Upper lobe of right lung (tissue), 1 donor: Measurements from ENCODE around the gene CBR4. TPM values are rescaled to one million over a fixed set of nuclear protein-coding genes. Genes with fewer than 3 reads are reported as not detected.
"Not testable (repeated sequence)": the region's sequence is repeated elsewhere in the genome, so short reads cannot be mapped to it uniquely, and the experiment has no call there.

Experiments
- ATAC-seq: fragments of 200-7000 bp; cut with Tn5 transposase; one replicate; pipeline ENCODE4 v1.9.1; 2020; ENCODE audit warnings: mild to moderate bottlenecking, moderate library complexity
- DNase-seq: peaks from one replicate; pipeline ENCODE4 v3.0.0-alpha.2; 2020
- H3K27ac ChIP-seq: fragments of 200-600 bp; one replicate; pipeline ENCODE4 v1.8.0; 2022
- H3K27me3 ChIP-seq: fragments of 200-600 bp; one replicate; pipeline ENCODE4 v1.8.0; 2022; ENCODE audit warnings: mild to moderate bottlenecking
- H3K36me3 ChIP-seq: fragments of 200-600 bp; one replicate; pipeline ENCODE4 v1.8.0; 2022
- H3K4me1 ChIP-seq: fragments of 200-600 bp; one replicate; pipeline ENCODE4 v1.8.0; 2022
- H3K4me3 ChIP-seq: fragments of 200-600 bp; one replicate; pipeline ENCODE4 v1.8.0; 2022; ENCODE audit warnings: mild to moderate bottlenecking
- H3K9me3 ChIP-seq: fragments of 200-600 bp; one replicate; pipeline ENCODE4 v1.8.0; 2022
- intact Hi-C: fragments of 100-400 bp; cut with DNase I; formaldehyde crosslinking; loops from one replicate; pipeline ENCODE4 v1.11.0; 2022
- total RNA-seq: library from RNA; stranded (reverse); fragmentation: NEBNext Ultra II Directional; extraction: Animal tissue kit (Norgen Biotek cat#: 25700); gene quantifications from one replicate; pipeline ENCODE4 v1.2.1, GENCODE V29; 2021
- TF ChIP-seq, protein P1 (sequence below): fragments of 200-600 bp; IDR thresholded peaks from one replicate; pipeline ENCODE4 v1.8.0; 2022; ENCODE audit warnings: antibody characterized with exemption
- donor health status: DM: no; HTN: yes; CAD: no; lungs with severe emphysema.

Gene CBR4
- total RNA-seq, 1 donor from 2014 or later, result 13.6 TPM

DNA sequence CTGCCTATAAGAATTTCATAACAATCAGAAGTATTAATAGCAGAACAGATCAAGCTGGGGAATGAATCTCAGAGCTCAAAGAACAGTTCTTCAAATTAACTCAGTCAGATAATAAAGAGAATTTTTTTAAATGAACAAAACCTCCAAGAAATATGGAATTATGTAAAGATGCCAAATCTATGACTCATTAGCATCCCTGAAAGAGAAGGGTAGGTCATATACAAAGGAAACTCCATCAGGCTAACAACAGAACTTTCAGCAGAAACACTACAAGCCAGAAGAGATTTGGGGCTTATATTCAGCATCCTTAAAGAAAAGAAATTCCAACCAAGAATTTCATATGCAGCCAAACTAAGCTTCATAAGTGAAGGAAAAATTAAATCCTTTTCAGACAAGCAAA, 28.6 kb downstream of the CBR4 start:
- H3K27ac ChIP-seq, result no peak overlapping the region
- no peaks in the 10 kb centered on the region for H3K27me3 ChIP-seq
- intact Hi-C loops, result no loop called here
- peaks cover 10% of the 10 kb centered on the region for H3K9me3 ChIP-seq
- no peaks in the 10 kb centered on the region for H3K4me1 ChIP-seq
- TF ChIP-seq, protein P1, sequence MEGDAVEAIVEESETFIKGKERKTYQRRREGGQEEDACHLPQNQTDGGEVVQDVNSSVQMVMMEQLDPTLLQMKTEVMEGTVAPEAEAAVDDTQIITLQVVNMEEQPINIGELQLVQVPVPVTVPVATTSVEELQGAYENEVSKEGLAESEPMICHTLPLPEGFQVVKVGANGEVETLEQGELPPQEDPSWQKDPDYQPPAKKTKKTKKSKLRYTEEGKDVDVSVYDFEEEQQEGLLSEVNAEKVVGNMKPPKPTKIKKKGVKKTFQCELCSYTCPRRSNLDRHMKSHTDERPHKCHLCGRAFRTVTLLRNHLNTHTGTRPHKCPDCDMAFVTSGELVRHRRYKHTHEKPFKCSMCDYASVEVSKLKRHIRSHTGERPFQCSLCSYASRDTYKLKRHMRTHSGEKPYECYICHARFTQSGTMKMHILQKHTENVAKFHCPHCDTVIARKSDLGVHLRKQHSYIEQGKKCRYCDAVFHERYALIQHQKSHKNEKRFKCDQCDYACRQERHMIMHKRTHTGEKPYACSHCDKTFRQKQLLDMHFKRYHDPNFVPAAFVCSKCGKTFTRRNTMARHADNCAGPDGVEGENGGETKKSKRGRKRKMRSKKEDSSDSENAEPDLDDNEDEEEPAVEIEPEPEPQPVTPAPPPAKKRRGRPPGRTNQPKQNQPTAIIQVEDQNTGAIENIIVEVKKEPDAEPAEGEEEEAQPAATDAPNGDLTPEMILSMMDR, result no peak
- H3K4me3 ChIP-seq, result no peak overlapping the region
- DNase-seq, result no peak
- no peak for ATAC-seq
- H3K36me3 ChIP-seq, result peaks cover 8% of the 10 kb centered on the region

DNA sequence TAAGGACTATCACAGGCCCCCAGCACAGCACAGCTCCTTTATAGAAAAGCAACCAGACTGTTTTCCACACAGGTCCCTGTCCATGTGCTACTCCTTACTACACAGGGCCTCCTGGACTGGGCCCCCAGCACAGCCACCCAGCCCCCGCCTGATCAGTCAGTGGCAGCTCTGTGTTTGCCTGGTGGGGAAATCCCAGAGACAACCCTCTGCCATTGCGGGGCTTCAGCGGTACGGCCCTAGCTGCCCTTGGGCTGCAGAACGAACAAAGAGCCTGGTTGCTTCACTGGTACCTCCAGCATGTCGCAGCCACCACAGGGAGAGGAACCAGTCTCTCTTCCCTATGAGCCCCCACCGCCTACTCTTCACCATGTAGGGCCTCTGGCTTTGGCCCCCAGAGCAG, 30.7 kb downstream of the CBR4 start:
- Histone ChIP-seq H3K4me3 (no peak overlapping the region), H3K4me1 (no peaks in the 10 kb centered on the region), H3K27me3 (no peaks in the 10 kb centered on the region), H3K9me3 (peaks cover 10% of the 10 kb centered on the region), H3K36me3 (peaks cover 8% of the 10 kb centered on the region), H3K27ac (no peak overlapping the region)
- TF ChIP-seq, protein P1, result no peak
- intact Hi-C loops, result no loop called here
- ATAC-seq (no peak), DNase-seq (no peak)

DNA sequence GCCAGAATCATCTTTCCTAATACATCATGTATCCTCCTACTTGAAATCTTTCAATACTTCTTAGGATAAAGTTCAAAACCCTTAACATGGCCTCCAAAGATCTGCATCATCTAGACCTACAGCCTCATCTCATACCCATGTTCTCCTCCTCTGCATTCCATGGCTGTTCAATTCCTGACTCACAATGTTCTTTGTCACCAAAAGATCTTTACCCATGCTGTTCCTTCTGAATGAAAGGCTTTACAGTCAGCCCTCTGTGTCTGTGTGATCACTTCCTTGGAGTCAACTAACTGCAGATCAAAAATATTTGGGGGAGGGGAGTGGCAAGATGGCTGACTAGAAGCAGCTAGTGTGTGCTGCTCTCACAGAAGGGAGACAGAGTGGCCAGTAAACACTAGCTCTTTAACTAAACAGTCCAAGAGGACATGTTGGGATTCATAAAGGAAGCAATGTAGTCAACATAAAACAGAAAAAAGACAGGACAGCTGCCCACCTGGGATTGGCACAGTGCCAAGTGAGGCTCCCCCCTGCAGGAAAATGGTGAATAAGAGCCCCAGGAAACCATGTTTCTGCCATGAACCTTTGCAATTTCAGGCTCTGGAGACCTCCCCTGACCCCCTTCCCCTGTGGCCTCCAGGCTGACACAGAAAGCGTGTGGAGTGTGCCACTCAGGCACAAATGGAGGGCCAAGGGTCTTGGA, 31.9 kb downstream of the CBR4 start:
- TF ChIP-seq, protein P1, result no peak
- peaks cover 8% of the 10 kb centered on the region for H3K36me3 ChIP-seq
- DNase-seq (no peak), ATAC-seq (no peak)
- no peaks in the 10 kb centered on the region for H3K27me3 ChIP-seq
- no peaks in the 10 kb centered on the region for H3K4me1 ChIP-seq
- H3K4me3 ChIP-seq, result no peak overlapping the region
- intact Hi-C loops, result no loop called here
- H3K9me3 ChIP-seq, result peaks cover 10% of the 10 kb centered on the region
- no peak overlapping the region for H3K27ac ChIP-seq

DNA sequence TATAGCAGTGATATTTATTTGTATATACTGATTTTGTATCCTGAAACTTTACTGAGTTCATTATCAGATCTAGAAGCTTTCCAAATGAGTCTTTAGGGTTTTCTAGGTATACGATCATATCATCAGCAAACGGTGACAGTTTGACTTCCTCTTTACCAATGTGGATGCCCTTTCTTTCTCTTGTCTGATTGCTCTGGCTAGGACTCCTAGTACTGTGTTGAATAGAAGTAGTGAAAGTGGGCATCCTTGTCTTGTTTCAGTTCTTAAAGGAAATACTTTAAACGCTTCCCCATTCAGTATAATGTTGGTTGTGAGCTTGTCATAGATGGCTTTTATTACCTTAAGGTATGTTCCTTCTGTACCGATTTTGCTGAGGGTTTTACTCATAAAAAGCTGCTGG, 37.5 kb downstream of the CBR4 start:
- TF ChIP-seq, protein P1, result no peak
- H3K36me3 ChIP-seq, result peaks cover 8% of the 10 kb centered on the region
- H3K9me3 ChIP-seq, result no peaks in the 10 kb centered on the region
- intact Hi-C loops, result no loop called here
- DNase-seq (no peak), ATAC-seq (no peak)
- no peak overlapping the region for H3K4me3 ChIP-seq
- no peak overlapping the region for H3K27ac ChIP-seq
- H3K27me3 ChIP-seq, result no peaks in the 10 kb centered on the region
- no peaks in the 10 kb centered on the region for H3K4me1 ChIP-seq

DNA sequence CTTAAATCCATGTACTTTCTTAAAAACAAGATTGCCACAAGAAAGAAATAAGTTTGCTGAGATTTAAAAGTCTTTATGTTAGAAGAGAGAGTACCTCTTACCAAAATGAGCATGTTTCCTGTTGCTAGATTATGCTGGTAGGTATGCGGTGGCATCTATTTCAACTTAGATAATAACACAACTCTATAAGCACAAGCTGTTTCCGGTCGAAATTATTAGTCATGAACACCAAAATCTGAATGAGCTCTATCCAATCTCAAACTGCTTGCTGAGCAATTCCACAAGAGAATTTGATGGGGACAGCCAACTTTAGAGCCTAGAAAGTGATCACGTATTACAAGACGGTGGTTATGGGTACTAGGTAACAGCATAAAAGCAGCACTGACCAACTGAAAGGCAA, 49.3 kb downstream of the CBR4 start:
- DNase-seq (no peak), ATAC-seq (no peak)
- Histone ChIP-seq H3K9me3 (no peaks in the 10 kb centered on the region), H3K4me3 (no peak overlapping the region), H3K4me1 (no peaks in the 10 kb centered on the region), H3K27ac (no peak overlapping the region), H3K36me3 (no peaks in the 10 kb centered on the region), H3K27me3 (no peaks in the 10 kb centered on the region)
- intact Hi-C loops, result no loop called here
- TF ChIP-seq, protein P1, result no peak

DNA sequence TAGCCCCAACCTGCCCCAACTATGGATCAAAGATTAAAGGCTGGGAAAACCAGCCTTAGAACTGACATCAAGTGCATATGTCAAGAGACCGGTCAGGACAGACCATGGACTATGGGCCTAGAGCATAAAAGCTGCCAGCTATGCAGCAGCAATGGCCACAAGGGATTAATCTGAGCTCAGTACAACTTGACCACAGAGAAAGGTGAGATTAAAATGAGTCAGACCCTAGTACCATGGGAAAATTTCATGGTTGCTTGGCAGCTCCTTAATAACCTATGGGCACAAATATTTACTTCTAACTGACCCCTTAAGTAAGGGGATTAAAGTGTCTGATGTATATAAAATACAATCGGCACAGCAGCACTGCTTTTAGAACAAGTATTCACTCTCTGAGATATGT, 54.4 kb downstream of the CBR4 start:
- intact Hi-C loops, result no loop called here
- no peaks in the 10 kb centered on the region for H3K4me1 ChIP-seq
- DNase-seq, result no peak
- H3K27ac ChIP-seq, result no peak overlapping the region
- no peak overlapping the region for H3K4me3 ChIP-seq
- TF ChIP-seq, protein P1, result no peak
- no peaks in the 10 kb centered on the region for H3K27me3 ChIP-seq
- no peaks in the 10 kb centered on the region for H3K36me3 ChIP-seq
- ATAC-seq, result no peak
- no peaks in the 10 kb centered on the region for H3K9me3 ChIP-seq

DNA sequence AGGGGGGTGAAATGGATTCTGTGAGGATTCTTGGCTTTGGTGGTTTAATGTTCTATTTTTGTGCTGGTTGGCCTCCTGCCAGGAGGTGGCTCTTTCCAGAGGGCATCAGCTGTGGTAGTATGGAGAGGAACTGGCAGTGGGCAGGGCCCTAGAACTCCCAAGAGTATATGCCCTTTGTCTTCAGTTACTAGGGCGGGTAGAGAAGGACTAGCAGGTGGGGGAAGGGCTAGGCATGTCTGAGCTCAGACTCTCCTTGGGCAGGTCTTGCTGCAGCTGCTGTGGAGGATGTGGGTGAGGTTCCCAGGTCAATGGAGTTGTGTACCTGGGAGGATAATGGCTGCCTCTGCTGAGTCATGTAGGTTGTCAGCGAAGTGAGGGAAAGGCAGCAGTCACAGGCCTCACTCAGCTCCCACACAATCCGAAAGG, 57.2 kb downstream of the CBR4 start:
- intact Hi-C loops, ATAC-seq, H3K4me3 ChIP-seq, H3K27me3 ChIP-seq, H3K27ac ChIP-seq, H3K9me3 ChIP-seq, DNase-seq, H3K4me1 ChIP-seq, H3K36me3 ChIP-seq: not testable (repeated sequence)
